ENCODE results near the gene ZDHHC6.

ZDHHC6 gene

DNA sequence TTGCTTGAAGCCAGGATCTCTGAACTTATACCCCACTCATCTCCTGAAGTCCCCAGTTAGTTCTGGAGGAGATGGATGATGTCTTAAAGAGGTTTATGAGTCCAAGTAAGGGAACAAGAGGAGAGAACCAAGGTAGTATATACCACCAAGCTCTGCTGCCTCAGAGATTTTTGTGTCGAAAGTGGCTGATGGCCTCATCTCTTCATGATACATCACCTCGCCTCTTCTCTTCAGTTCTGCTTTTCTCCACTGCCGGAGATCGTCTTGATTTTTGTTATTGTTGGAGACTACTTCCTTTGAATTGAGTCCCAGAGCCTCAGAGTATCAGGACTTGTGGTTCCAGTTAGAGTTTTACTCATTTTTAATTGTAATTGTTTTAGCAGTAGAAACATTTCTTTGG, 2.2 kb upstream of the ZDHHC6 start:
- no peak for DNase-seq (ENCODE audit: extremely low spot score)
- ChIA-PET POLR2A (no interaction called here), CTCF (interaction anchor here (0.8 to 1.1 kb wide), 2 partner anchors 24 to 43 kb away, joined by 3 to 4 read pairs; no protein-coding TSS in a partner anchor)
- TF ChIP-seq ZNF384 (IDR thresholded peaks at IDR 0.05) (no peak), FOXM1 (IDR thresholded peaks at IDR 0.05; ENCODE audit: borderline replicate concordance) (no peak), CTBP1 (IDR thresholded peaks at IDR 0.05; ENCODE audit: borderline replicate concordance) (no peak), BHLHE40 (IDR thresholded peaks at IDR 0.05; ENCODE audit: borderline replicate concordance) (no peak)

GRCh38 chr10:112447620-112447928, 860 bp upstream of the ZDHHC6 start:
- CTCF ChIA-PET, result interaction anchor here (1.1 to 1.2 kb wide), 2 partner anchors 11 to 102 kb away, joined by 3 read pairs; no protein-coding TSS in a partner anchor
- POLR2A ChIA-PET, result interaction anchor here (0.8 to 1.5 kb wide), 4 partner anchors 9 to 42 kb away, joined by 3 to 8 read pairs (median 4); no protein-coding TSS in a partner anchor
- no peak for DNase-seq (ENCODE audit: extremely low spot score)
- TF ChIP-seq ZNF384 (IDR thresholded peaks at IDR 0.05) (no peak), FOXM1 (IDR thresholded peaks at IDR 0.05; ENCODE audit: borderline replicate concordance) (no peak), L3MBTL2 (conservative IDR thresholded peaks at IDR 0.05) (no peak), PKNOX1 (IDR thresholded peaks at IDR 0.05) (no peak), SUZ12 (IDR thresholded peaks at IDR 0.05) (no peak), HDGF (IDR thresholded peaks at IDR 0.05; ENCODE audit: borderline replicate concordance) (no peak), TARDBP (IDR thresholded peaks at IDR 0.05) (no peak), SP1 (IDR thresholded peaks at IDR 0.05) (no peak), ELF4 (IDR thresholded peaks at IDR 0.05) (no peak), NFRKB (IDR thresholded peaks at IDR 0.05) (no peak), FOXK2 (IDR thresholded peaks at IDR 0.05) (no peak), CTBP1 (IDR thresholded peaks at IDR 0.05; ENCODE audit: borderline replicate concordance) (no peak), FOXA1 (IDR thresholded peaks at IDR 0.05) (no peak), LEF1 (IDR thresholded peaks at IDR 0.05; ENCODE audit: borderline replicate concordance) (no peak), BHLHE40 (IDR thresholded peaks at IDR 0.05; ENCODE audit: borderline replicate concordance) (no peak), ARNT (IDR thresholded peaks at IDR 0.05) (no peak)

GRCh38 chr10:112446055-112446854, 459 bp downstream of the ZDHHC6 start:
- TF ChIP-seq LEF1 (IDR thresholded peaks at IDR 0.05; ENCODE audit: borderline replicate concordance), result no peak
- no peak for TF ChIP-seq SP1 (IDR thresholded peaks at IDR 0.05)
- no peak for TF ChIP-seq PKNOX1 (IDR thresholded peaks at IDR 0.05)
- TF ChIP-seq ARNT (IDR thresholded peaks at IDR 0.05), result no peak
- TF ChIP-seq ZNF384 (IDR thresholded peaks at IDR 0.05), result no peak
- TF ChIP-seq FOXM1 (IDR thresholded peaks at IDR 0.05; ENCODE audit: borderline replicate concordance), result no peak
- no peak for TF ChIP-seq FOXK2 (IDR thresholded peaks at IDR 0.05)
- no peak for TF ChIP-seq BHLHE40 (IDR thresholded peaks at IDR 0.05; ENCODE audit: borderline replicate concordance)
- no peak for TF ChIP-seq NFRKB (IDR thresholded peaks at IDR 0.05)
- no peak for TF ChIP-seq FOXA1 (IDR thresholded peaks at IDR 0.05)
- no peak for TF ChIP-seq CTBP1 (IDR thresholded peaks at IDR 0.05; ENCODE audit: borderline replicate concordance)
- TF ChIP-seq SUZ12 (IDR thresholded peaks at IDR 0.05), result no peak
- TF ChIP-seq L3MBTL2 (conservative IDR thresholded peaks at IDR 0.05), result no peak
- TF ChIP-seq ELF4 (IDR thresholded peaks at IDR 0.05), result no peak
- TF ChIP-seq TARDBP (IDR thresholded peaks at IDR 0.05), result no peak
- no peak for TF ChIP-seq HDGF (IDR thresholded peaks at IDR 0.05; ENCODE audit: borderline replicate concordance)
- POLR2A ChIA-PET, result interaction anchor here (1.1 to 1.6 kb wide), 5 partner anchors 13 to 114 kb away, joined by 3 to 8 read pairs (median 4); no protein-coding TSS in a partner anchor
- peak; percentile 18 for DNase-seq (ENCODE audit: extremely low spot score)
- CTCF ChIA-PET, result interaction anchor here (1.1 to 1.2 kb wide), 2 partner anchors 10 to 104 kb away, joined by 3 read pairs; no protein-coding TSS in a partner anchor

DNA sequence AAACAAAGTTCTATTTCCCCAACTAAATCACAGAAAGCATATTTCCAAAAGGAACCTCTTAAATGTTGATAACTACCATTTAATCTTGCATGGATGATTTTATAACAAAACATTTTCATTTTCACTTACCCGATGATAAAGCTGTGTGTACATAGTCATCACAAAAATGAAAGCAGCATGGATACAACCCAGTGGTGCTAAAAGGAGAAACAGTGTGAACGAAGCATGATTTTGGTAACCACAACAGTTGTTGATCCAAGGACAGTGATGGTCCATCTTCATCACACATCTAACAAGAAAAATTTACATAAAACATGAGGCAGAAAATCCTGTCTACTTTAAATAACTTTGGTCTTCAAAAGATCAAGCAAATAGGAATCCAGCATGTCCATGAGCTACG, 4.7 kb downstream of the ZDHHC6 start:
- no peak for DNase-seq (ENCODE audit: extremely low spot score)
- ChIA-PET POLR2A (no interaction called here), CTCF (no interaction called here)
- TF ChIP-seq HDGF (IDR thresholded peaks at IDR 0.05; ENCODE audit: borderline replicate concordance), result no peak
- no peak for TF ChIP-seq LEF1 (IDR thresholded peaks at IDR 0.05; ENCODE audit: borderline replicate concordance)
- no peak for TF ChIP-seq ARNT (IDR thresholded peaks at IDR 0.05)
- TF ChIP-seq FOXK2 (IDR thresholded peaks at IDR 0.05), result no peak
- TF ChIP-seq BHLHE40 (IDR thresholded peaks at IDR 0.05; ENCODE audit: borderline replicate concordance), result no peak
- TF ChIP-seq SUZ12 (IDR thresholded peaks at IDR 0.05), result no peak
- TF ChIP-seq CTBP1 (IDR thresholded peaks at IDR 0.05; ENCODE audit: borderline replicate concordance), result no peak
- TF ChIP-seq FOXM1 (IDR thresholded peaks at IDR 0.05; ENCODE audit: borderline replicate concordance), result no peak
- TF ChIP-seq L3MBTL2 (conservative IDR thresholded peaks at IDR 0.05), result no peak
- TF ChIP-seq ELF4 (IDR thresholded peaks at IDR 0.05), result no peak
- no peak for TF ChIP-seq NFRKB (IDR thresholded peaks at IDR 0.05)
- TF ChIP-seq FOXA1 (IDR thresholded peaks at IDR 0.05), result no peak
- no peak for TF ChIP-seq TARDBP (IDR thresholded peaks at IDR 0.05)
- no peak for TF ChIP-seq PKNOX1 (IDR thresholded peaks at IDR 0.05)

DNA sequence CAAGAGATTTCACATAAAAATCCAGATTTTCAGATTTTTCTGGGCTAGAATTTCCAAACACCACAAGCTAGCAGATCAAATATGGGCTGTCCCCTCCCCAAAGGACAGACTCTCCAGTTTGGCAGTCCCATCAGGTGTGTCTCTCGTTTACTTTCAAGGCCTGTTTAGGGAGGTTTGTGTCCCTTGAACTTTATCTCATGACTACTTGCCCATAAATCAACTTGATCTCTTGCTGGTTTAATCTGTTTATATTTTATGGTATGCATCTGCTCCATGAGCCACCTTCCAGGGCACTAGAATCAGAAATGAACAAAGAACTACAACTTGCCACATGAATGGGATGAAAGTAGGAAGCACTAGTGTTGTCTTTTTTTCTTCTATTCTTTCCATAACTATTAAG, 5.2 kb downstream of the ZDHHC6 start:
- CTCF ChIA-PET, result no interaction called here
- POLR2A ChIA-PET, result no interaction called here
- TF ChIP-seq LEF1 (IDR thresholded peaks at IDR 0.05; ENCODE audit: borderline replicate concordance) (no peak), PKNOX1 (IDR thresholded peaks at IDR 0.05) (no peak), SUZ12 (IDR thresholded peaks at IDR 0.05) (no peak), CTBP1 (IDR thresholded peaks at IDR 0.05; ENCODE audit: borderline replicate concordance) (no peak), FOXM1 (IDR thresholded peaks at IDR 0.05; ENCODE audit: borderline replicate concordance) (no peak), SP1 (IDR thresholded peaks at IDR 0.05) (no peak), HDGF (IDR thresholded peaks at IDR 0.05; ENCODE audit: borderline replicate concordance) (no peak), ARNT (IDR thresholded peaks at IDR 0.05) (no peak), TARDBP (IDR thresholded peaks at IDR 0.05) (no peak), FOXA1 (IDR thresholded peaks at IDR 0.05) (no peak), NFRKB (IDR thresholded peaks at IDR 0.05) (no peak), BHLHE40 (IDR thresholded peaks at IDR 0.05; ENCODE audit: borderline replicate concordance) (no peak), ZNF384 (IDR thresholded peaks at IDR 0.05) (no peak), FOXK2 (IDR thresholded peaks at IDR 0.05) (no peak)
- no peak for DNase-seq (ENCODE audit: extremely low spot score)

All from HEK293T (cell line).